ENCODE data around the gene NCBP3.

NCBP3 gene

DNA sequence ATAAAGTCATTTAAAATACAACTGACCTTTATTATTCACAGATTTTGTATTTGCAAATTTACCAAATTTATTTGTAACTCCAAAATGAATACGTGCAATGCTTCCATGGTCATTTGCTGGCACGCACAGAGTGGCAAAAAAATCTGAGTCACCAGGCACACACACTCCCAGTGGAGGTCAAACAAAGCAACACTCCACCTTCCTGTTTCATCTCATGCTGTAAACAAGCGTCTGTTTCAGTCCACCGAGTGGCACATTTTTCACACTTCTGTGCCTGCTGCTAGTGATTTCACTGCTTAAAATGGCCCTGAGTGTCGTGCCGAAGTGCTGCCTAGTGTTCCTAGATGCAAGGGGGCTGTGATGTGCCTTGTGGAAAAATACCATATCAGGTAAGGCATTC is 27.3 kb downstream of the NCBP3 start:
- H2BK5ac ChIP-seq (ENCODE audit: low read length): no peak overlapping the region
- H2BK15ac ChIP-seq (replicated peaks; ENCODE audit: low read depth): no peak overlapping the region
- H3K79me2 ChIP-seq (ENCODE audit: control insufficient read depth, insufficient read depth, low read length): no peaks in the 10 kb centered on the region
- H3K36me3 ChIP-seq (ENCODE audit: control insufficient read depth, insufficient read depth, low read length): peaks cover 11% of the 10 kb centered on the region
- H3K23ac ChIP-seq (ENCODE audit: low read length): no peak overlapping the region
- H4K5ac ChIP-seq (ENCODE audit: low read length): no peak overlapping the region
- H3K4me2 ChIP-seq (ENCODE audit: low read length): no peak overlapping the region
- H3K4me1 ChIP-seq (ENCODE audit: control insufficient read depth, low read depth, low read length): no peaks in the 10 kb centered on the region
- no peak overlapping the region for H3K27ac ChIP-seq (ENCODE audit: low read depth, low read length)
- H2AK5ac ChIP-seq (ENCODE audit: low read length): no peak overlapping the region
- no peak overlapping the region for H2BK120ac ChIP-seq (ENCODE audit: low read depth, low read length)
- no peak overlapping the region for H3K9ac ChIP-seq (ENCODE audit: low read length)
- no peak for DNase-seq
- no peak overlapping the region for H3K4me3 ChIP-seq (ENCODE audit: low read length)
- H4K8ac ChIP-seq (ENCODE audit: low read depth, low read length): no peak overlapping the region
- H3K56ac ChIP-seq (ENCODE audit: low read length): no peak overlapping the region
- whole genome bisulfite sequencing (ENCODE audit: extremely low coverage, insufficient coverage, low lambda C conversion rate): no CpG with 5 or more reads among the region's 6 CpGs
- no peaks in the 10 kb centered on the region for H3K79me1 ChIP-seq (ENCODE audit: low read length)
- H3K4ac ChIP-seq (ENCODE audit: low read depth, low read length): no peak overlapping the region
- H3K27me3 ChIP-seq (ENCODE audit: insufficient read depth, low read length, poor library complexity): no peaks in the 10 kb centered on the region
- H3K18ac ChIP-seq (ENCODE audit: low read length): no peak overlapping the region

DNA sequence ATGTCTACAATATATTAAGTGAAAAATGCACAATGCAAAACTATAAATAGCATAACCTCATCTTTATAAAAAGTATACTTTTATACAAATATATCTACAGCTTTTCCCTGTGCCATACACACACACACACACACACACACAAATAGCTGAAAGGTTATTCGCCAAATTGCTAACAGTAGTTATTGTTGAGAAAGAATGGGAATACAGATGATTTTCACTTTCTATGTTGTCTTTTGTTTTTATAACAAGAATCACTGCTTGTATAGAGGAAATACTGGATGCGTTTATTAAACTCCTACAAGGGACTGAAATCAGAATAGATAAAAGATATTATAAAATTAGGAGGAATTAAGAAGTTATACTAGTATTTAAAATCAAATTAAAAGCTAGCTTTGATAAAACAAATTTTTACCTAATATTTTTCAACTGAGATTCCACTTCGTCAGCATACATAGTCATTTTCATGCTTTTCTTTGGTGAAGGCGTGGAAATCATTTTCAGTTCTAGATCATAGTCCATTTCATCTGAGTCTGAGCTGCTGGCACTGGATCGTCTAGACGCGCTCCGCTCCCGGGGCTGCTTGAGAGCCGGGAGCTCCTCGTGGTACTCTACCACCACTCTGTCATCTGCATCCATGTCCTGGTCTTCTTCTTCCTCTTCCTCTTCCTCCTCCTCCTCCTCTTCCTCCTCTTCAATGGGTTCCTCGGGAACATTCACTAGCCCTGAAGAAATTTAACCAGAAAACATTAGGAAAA is 28.0 kb downstream of the NCBP3 start:
- no peak overlapping the region for H4K8ac ChIP-seq (ENCODE audit: low read depth, low read length)
- no peak overlapping the region for H4K5ac ChIP-seq (ENCODE audit: low read length)
- no peak overlapping the region for H2BK15ac ChIP-seq (replicated peaks; ENCODE audit: low read depth)
- no peaks in the 10 kb centered on the region for H3K27me3 ChIP-seq (ENCODE audit: insufficient read depth, low read length, poor library complexity)
- H3K79me2 ChIP-seq (ENCODE audit: control insufficient read depth, insufficient read depth, low read length): no peaks in the 10 kb centered on the region
- H3K36me3 ChIP-seq (ENCODE audit: control insufficient read depth, insufficient read depth, low read length): peaks cover 13% of the 10 kb centered on the region
- H3K4me2 ChIP-seq (ENCODE audit: low read length): no peak overlapping the region
- no peak overlapping the region for H3K27ac ChIP-seq (ENCODE audit: low read depth, low read length)
- H3K79me1 ChIP-seq (ENCODE audit: low read length): no peaks in the 10 kb centered on the region
- no peak overlapping the region for H3K9ac ChIP-seq (ENCODE audit: low read length)
- no peak for DNase-seq
- no peaks in the 10 kb centered on the region for H3K4me1 ChIP-seq (ENCODE audit: control insufficient read depth, low read depth, low read length)
- no peak overlapping the region for H3K56ac ChIP-seq (ENCODE audit: low read length)
- no peak overlapping the region for H3K18ac ChIP-seq (ENCODE audit: low read length)
- H2AK5ac ChIP-seq (ENCODE audit: low read length): no peak overlapping the region
- no CpG with 5 or more reads among the region's 12 CpGs for WGBS (ENCODE audit: extremely low coverage, insufficient coverage, low lambda C conversion rate)
- H2BK120ac ChIP-seq (ENCODE audit: low read depth, low read length): no peak overlapping the region
- H3K4me3 ChIP-seq (ENCODE audit: low read length): no peak overlapping the region
- no peak overlapping the region for H3K23ac ChIP-seq (ENCODE audit: low read length)
- no peak overlapping the region for H3K4ac ChIP-seq (ENCODE audit: low read depth, low read length)
- no peak overlapping the region for H2BK5ac ChIP-seq (ENCODE audit: low read length)

DNA sequence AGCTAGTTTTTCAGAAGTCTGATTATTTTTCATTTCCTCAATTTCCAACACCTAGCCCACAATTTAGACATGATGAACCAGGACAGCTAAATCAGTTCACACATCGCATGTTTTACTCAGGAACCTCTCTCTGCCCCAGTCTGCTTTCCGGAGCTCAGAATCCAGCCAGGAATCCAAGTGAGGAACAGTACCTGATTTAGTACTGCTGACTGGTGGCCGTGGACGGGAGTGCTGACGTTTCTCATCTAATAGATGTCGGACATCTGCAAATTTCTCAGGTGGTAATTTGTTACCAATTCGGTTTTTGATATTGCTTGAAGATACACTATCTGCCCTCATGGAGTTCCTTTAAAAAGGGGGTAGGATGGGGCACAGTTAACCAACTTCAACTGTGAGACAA is 30.1 kb downstream of the NCBP3 start:
- Histone ChIP-seq H3K9ac (ENCODE audit: low read length) (no peak overlapping the region), H2BK5ac (ENCODE audit: low read length) (no peak overlapping the region), H3K4ac (ENCODE audit: low read depth, low read length) (no peak overlapping the region), H3K27me3 (ENCODE audit: insufficient read depth, low read length, poor library complexity) (no peaks in the 10 kb centered on the region), H2BK120ac (ENCODE audit: low read depth, low read length) (no peak overlapping the region), H3K79me2 (ENCODE audit: control insufficient read depth, insufficient read depth, low read length) (no peaks in the 10 kb centered on the region), H2BK15ac (replicated peaks; ENCODE audit: low read depth) (no peak overlapping the region), H4K5ac (ENCODE audit: low read length) (no peak overlapping the region), H3K4me2 (ENCODE audit: low read length) (no peak overlapping the region), H3K4me1 (ENCODE audit: control insufficient read depth, low read depth, low read length) (no peaks in the 10 kb centered on the region), H3K36me3 (ENCODE audit: control insufficient read depth, insufficient read depth, low read length) (peaks cover 15% of the 10 kb centered on the region), H3K56ac (ENCODE audit: low read length) (no peak overlapping the region), H3K27ac (ENCODE audit: low read depth, low read length) (no peak overlapping the region), H4K8ac (ENCODE audit: low read depth, low read length) (no peak overlapping the region), H3K23ac (ENCODE audit: low read length) (no peak overlapping the region), H3K4me3 (ENCODE audit: low read length) (no peak overlapping the region), H2AK5ac (ENCODE audit: low read length) (no peak overlapping the region), H3K18ac (ENCODE audit: low read length) (no peak overlapping the region), H3K79me1 (ENCODE audit: low read length) (no peaks in the 10 kb centered on the region)
- WGBS (ENCODE audit: extremely low coverage, insufficient coverage, low lambda C conversion rate): no CpG with 5 or more reads among the region's 7 CpGs
- DNase-seq: no peak

DNA sequence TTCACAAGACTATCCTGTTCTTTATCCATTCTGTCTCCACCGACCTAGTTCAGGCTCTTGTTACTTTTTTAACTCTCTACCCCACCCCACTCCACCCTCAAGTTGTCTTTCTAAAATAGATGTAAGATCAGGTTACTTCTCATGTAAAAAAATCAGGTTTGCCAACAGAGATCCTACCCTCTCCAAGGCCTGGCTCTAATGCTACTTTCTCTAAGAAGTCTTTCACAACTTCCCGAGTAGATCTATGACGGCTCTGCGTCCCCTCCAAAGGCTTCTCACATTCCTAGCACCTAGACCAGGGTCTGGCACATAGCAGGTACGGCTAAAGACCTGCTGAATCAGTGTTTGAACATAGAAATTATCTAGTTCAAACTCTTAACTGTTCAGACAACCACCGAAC is 30.9 kb downstream of the NCBP3 start:
- H2BK15ac ChIP-seq (replicated peaks; ENCODE audit: low read depth): no peak overlapping the region
- H3K36me3 ChIP-seq (ENCODE audit: control insufficient read depth, insufficient read depth, low read length): peaks cover 18% of the 10 kb centered on the region
- no peaks in the 10 kb centered on the region for H3K79me1 ChIP-seq (ENCODE audit: low read length)
- no CpG with 5 or more reads among the region's 6 CpGs for WGBS (ENCODE audit: extremely low coverage, insufficient coverage, low lambda C conversion rate)
- H3K27ac ChIP-seq (ENCODE audit: low read depth, low read length): no peak overlapping the region
- H3K27me3 ChIP-seq (ENCODE audit: insufficient read depth, low read length, poor library complexity): no peaks in the 10 kb centered on the region
- no peaks in the 10 kb centered on the region for H3K79me2 ChIP-seq (ENCODE audit: control insufficient read depth, insufficient read depth, low read length)
- H2BK120ac ChIP-seq (ENCODE audit: low read depth, low read length): no peak overlapping the region
- no peak overlapping the region for H3K9ac ChIP-seq (ENCODE audit: low read length)
- no peak overlapping the region for H2AK5ac ChIP-seq (ENCODE audit: low read length)
- no peak overlapping the region for H3K4ac ChIP-seq (ENCODE audit: low read depth, low read length)
- no peak overlapping the region for H3K56ac ChIP-seq (ENCODE audit: low read length)
- no peak overlapping the region for H2BK5ac ChIP-seq (ENCODE audit: low read length)
- H3K4me3 ChIP-seq (ENCODE audit: low read length): no peak overlapping the region
- no peak for DNase-seq
- H3K4me2 ChIP-seq (ENCODE audit: low read length): no peak overlapping the region
- H4K5ac ChIP-seq (ENCODE audit: low read length): no peak overlapping the region
- H3K23ac ChIP-seq (ENCODE audit: low read length): no peak overlapping the region
- no peak overlapping the region for H4K8ac ChIP-seq (ENCODE audit: low read depth, low read length)
- no peaks in the 10 kb centered on the region for H3K4me1 ChIP-seq (ENCODE audit: control insufficient read depth, low read depth, low read length)
- no peak overlapping the region for H3K18ac ChIP-seq (ENCODE audit: low read length)

DNA sequence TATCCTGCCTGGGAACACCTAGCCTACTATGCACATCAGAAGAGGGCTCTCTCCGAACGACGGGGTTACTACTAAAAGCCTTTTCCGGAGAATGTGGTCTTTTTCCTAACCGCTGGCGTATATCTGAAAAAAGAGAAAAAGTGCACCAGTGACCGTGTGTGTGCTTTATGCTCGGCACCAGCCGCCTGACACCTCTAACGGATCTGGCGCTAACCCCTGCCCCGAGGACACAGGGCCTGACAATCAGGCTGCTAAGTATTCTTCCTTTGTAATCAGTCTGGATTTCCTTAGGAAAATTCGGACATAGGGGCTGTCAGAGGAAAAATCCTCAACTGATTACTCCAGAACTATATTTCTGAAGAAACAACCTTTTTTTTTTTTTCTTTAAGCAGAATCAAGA is 31.7 kb downstream of the NCBP3 start:
- H3K27me3 ChIP-seq (ENCODE audit: insufficient read depth, low read length, poor library complexity): no peaks in the 10 kb centered on the region
- H3K9ac ChIP-seq (ENCODE audit: low read length): no peak overlapping the region
- no CpG with 5 or more reads among the region's 13 CpGs for WGBS (ENCODE audit: extremely low coverage, insufficient coverage, low lambda C conversion rate)
- H4K5ac ChIP-seq (ENCODE audit: low read length): no peak overlapping the region
- no peak overlapping the region for H2BK15ac ChIP-seq (replicated peaks; ENCODE audit: low read depth)
- peaks cover 20% of the 10 kb centered on the region for H3K36me3 ChIP-seq (ENCODE audit: control insufficient read depth, insufficient read depth, low read length)
- H3K79me2 ChIP-seq (ENCODE audit: control insufficient read depth, insufficient read depth, low read length): no peaks in the 10 kb centered on the region
- H3K18ac ChIP-seq (ENCODE audit: low read length): no peak overlapping the region
- no peaks in the 10 kb centered on the region for H3K4me1 ChIP-seq (ENCODE audit: control insufficient read depth, low read depth, low read length)
- no peak overlapping the region for H2AK5ac ChIP-seq (ENCODE audit: low read length)
- no peak overlapping the region for H3K4me2 ChIP-seq (ENCODE audit: low read length)
- no peak overlapping the region for H2BK5ac ChIP-seq (ENCODE audit: low read length)
- no peaks in the 10 kb centered on the region for H3K79me1 ChIP-seq (ENCODE audit: low read length)
- no peak overlapping the region for H3K4ac ChIP-seq (ENCODE audit: low read depth, low read length)
- H3K23ac ChIP-seq (ENCODE audit: low read length): no peak overlapping the region
- no peak overlapping the region for H4K8ac ChIP-seq (ENCODE audit: low read depth, low read length)
- H2BK120ac ChIP-seq (ENCODE audit: low read depth, low read length): no peak overlapping the region
- H3K56ac ChIP-seq (ENCODE audit: low read length): no peak overlapping the region
- no peak overlapping the region for H3K27ac ChIP-seq (ENCODE audit: low read depth, low read length)
- no peak overlapping the region for H3K4me3 ChIP-seq (ENCODE audit: low read length)
- no peak for DNase-seq

DNA sequence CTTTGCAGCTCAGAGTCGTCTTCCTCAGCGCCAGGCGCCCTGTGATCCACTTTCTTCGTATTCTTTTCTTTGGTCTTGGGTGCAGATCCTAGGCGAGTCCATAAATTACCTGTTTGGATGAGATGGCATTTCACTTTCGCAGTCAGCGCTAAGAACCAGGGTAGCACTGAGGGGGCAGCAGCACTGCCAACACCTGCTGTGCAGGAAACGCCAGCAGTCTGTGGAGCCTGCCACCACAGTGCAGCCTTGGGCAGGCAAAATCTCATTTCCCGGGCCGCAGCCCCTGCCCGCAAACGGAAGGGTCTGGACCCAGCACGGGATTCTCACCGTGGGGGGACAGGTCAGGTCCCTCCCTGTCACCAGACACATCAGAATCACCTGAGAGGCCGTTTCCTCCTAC is 32.9 kb downstream of the NCBP3 start:
- H3K56ac ChIP-seq (ENCODE audit: low read length): no peak overlapping the region
- no peak overlapping the region for H2BK15ac ChIP-seq (replicated peaks; ENCODE audit: low read depth)
- no peak overlapping the region for H4K8ac ChIP-seq (ENCODE audit: low read depth, low read length)
- no peak overlapping the region for H2BK120ac ChIP-seq (ENCODE audit: low read depth, low read length)
- no peak overlapping the region for H3K4me3 ChIP-seq (ENCODE audit: low read length)
- no peaks in the 10 kb centered on the region for H3K27me3 ChIP-seq (ENCODE audit: insufficient read depth, low read length, poor library complexity)
- no peaks in the 10 kb centered on the region for H3K4me1 ChIP-seq (ENCODE audit: control insufficient read depth, low read depth, low read length)
- peaks cover 14% of the 10 kb centered on the region for H3K36me3 ChIP-seq (ENCODE audit: control insufficient read depth, insufficient read depth, low read length)
- H3K18ac ChIP-seq (ENCODE audit: low read length): no peak overlapping the region
- H3K4me2 ChIP-seq (ENCODE audit: low read length): no peak overlapping the region
- H3K27ac ChIP-seq (ENCODE audit: low read depth, low read length): no peak overlapping the region
- no peak overlapping the region for H3K4ac ChIP-seq (ENCODE audit: low read depth, low read length)
- H4K5ac ChIP-seq (ENCODE audit: low read length): no peak overlapping the region
- H2BK5ac ChIP-seq (ENCODE audit: low read length): no peak overlapping the region
- no peak for DNase-seq
- no peaks in the 10 kb centered on the region for H3K79me2 ChIP-seq (ENCODE audit: control insufficient read depth, insufficient read depth, low read length)
- H3K79me1 ChIP-seq (ENCODE audit: low read length): no peaks in the 10 kb centered on the region
- no CpG with 5 or more reads among the region's 15 CpGs for WGBS (ENCODE audit: extremely low coverage, insufficient coverage, low lambda C conversion rate)
- no peak overlapping the region for H2AK5ac ChIP-seq (ENCODE audit: low read length)
- H3K23ac ChIP-seq (ENCODE audit: low read length): no peak overlapping the region
- no peak overlapping the region for H3K9ac ChIP-seq (ENCODE audit: low read length)
